Endodermal cell (in vitro differentiated cells): Measurements from ENCODE around the gene DENND11. TPM values are rescaled to one million over a fixed set of nuclear protein-coding genes. Genes with fewer than 3 reads are reported as not detected.

Experiments used
- DNase-seq: peaks from one replicate; pipeline ENCODE4 v3.0.0-alpha.2; 2017
- H3K27ac ChIP-seq: 2 replicates; pipeline ENCODE4 v1.5.1; 2013; ENCODE audit warnings: mild to moderate bottlenecking, low read depth, low read length, moderate library complexity
- H3K27me3 ChIP-seq: 2 replicates; pipeline ENCODE4 v1.6.1; 2013; ENCODE audit warnings: mild to moderate bottlenecking, low read length, moderate library complexity; ENCODE audit not compliant: insufficient read depth, control insufficient read depth, poor library complexity, severe bottlenecking
- H3K36me3 ChIP-seq: 2 replicates; pipeline ENCODE4 v1.7.0; 2013; ENCODE audit warnings: mild to moderate bottlenecking, low read length, moderate library complexity; ENCODE audit not compliant: control insufficient read depth, insufficient read depth
- H3K4me1 ChIP-seq: one replicate; pipeline ENCODE4 v1.7.0; 2013; ENCODE audit warnings: low read length; ENCODE audit not compliant: control insufficient read depth, insufficient read depth
- H3K4me3 ChIP-seq: 2 replicates; pipeline ENCODE4 v1.5.1; 2013; ENCODE audit warnings: mild to moderate bottlenecking, low read length, moderate library complexity
- H3K9ac ChIP-seq: 2 replicates; pipeline ENCODE4 v1.6.1; 2013; ENCODE audit warnings: mild to moderate bottlenecking, low read length, moderate library complexity; ENCODE audit not compliant: poor library complexity, severe bottlenecking; ENCODE audit errors: extremely low read depth
- H3K9me3 ChIP-seq: 2 replicates; pipeline ENCODE4 v1.6.1; 2013; ENCODE audit warnings: mild to moderate bottlenecking, low read length, moderate library complexity; ENCODE audit not compliant: control insufficient read depth
- H3K27ac Mint-ChIP-seq: 2 replicates; pipeline ENCODE4 v1.8.0; 2020; ENCODE audit warnings: mixed read lengths
- H3K27me3 Mint-ChIP-seq: 2 replicates; pipeline ENCODE4 v1.8.0; 2021; ENCODE audit warnings: mild to moderate bottlenecking, mixed read lengths; ENCODE audit not compliant: insufficient read depth
- H3K36me3 Mint-ChIP-seq: 2 replicates; pipeline ENCODE4 v1.8.0; 2020; ENCODE audit warnings: low read depth, mixed read lengths
- H3K4me1 Mint-ChIP-seq: 2 replicates; pipeline ENCODE4 v1.8.0; 2020; ENCODE audit warnings: mixed read lengths
- H3K4me3 Mint-ChIP-seq: 2 replicates; pipeline ENCODE4 v1.8.0; 2020; ENCODE audit warnings: mild to moderate bottlenecking, moderate library complexity, mixed read lengths
- H3K9me3 Mint-ChIP-seq: 2 replicates; pipeline ENCODE4 v1.8.0; 2020; ENCODE audit warnings: mild to moderate bottlenecking, mixed read lengths
- WGBS, 2 experiments: methylation state at CpG; one replicate each; pipeline versions ENCODE4 v1.1.5 to v1.1.7; 2013; ENCODE audit warnings: missing lambda C conversion rate in 2 of 2, mixed read lengths in 1 of 2; ENCODE audit not compliant: insufficient coverage in 1 of 2, insufficient read length in 1 of 2; 5-methylcytosine and 5-hydroxymethylcytosine counted together
- total RNA-seq, 2 donors: library from RNA; stranded (reverse); fragmentation: NEBNext Ultra II Directional in 1 of 2; extraction: Animal tissue kit (Norgen Biotek cat#: 25700) in 1 of 2; gene quantifications; 2 replicates in 1 of 2; 3 replicates in 1 of 2; pipeline ENCODE4 v1.2.1, GENCODE V29; 2021
- TF ChIP-seq, protein P1 (sequence below): fragments of 200-600 bp; sonication (generic); conservative IDR thresholded peaks from 2 replicates; pipeline ENCODE4 v1.5.0; 2021; ENCODE audit warnings: antibody characterized with exemption, mild to moderate bottlenecking

The DENND11 gene
- total RNA-seq, 2 donors from 2014 or later: 24.5 to 25.4 TPM

DNA sequence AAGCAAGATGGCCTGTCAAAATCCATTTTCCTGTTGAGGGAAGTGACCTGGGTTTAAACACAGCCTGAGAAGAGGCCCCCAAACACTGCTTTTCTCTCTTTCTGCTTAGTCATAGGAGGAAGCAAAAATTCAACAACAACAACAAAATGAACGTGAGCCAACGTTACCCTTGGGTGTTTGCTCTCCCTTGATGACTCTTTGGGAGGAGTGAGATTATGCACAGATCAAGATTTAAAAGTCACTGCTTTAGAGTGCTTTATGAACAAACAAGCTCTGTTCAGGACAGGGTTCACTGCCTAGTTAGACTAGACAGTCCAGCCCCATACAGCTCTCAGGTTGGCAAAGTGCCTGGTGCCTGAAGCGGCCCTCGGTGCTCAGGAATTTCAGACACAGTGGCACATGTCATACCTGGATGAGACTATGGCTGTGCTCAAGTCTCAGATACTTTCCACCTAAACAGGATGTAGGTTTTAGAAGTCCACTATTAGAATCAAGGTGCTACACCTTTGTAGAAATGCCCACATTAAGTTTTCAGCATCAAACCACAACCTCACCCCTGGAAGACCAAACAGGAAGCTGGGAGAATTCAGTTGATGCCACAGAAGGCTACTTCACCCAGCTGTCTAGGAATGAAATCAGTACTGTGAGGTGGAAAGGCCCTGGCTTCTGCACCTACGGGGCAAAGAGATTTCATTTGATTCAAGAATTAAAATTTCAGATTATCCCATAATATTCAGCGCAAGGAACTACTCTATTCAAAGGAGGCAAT, 38.7 kb downstream of the DENND11 start:
- 84 to 95% methylated on average over 6 of the region's 6 CpGs for WGBS, 2 experiments
- Histone ChIP-seq H3K9me3 (no peaks in the 10 kb centered on the region), H3K4me1 (no peaks in the 10 kb centered on the region), H3K4me3 (no peak overlapping the region), H3K9ac (no peak overlapping the region), H3K27me3 (no peaks in the 10 kb centered on the region), H3K36me3 (peaks cover 8% of the 10 kb centered on the region), H3K27ac (no peak overlapping the region)
- no peak overlapping the region for H3K4me3 Mint-ChIP-seq
- H3K27ac Mint-ChIP-seq: no peak overlapping the region
- peaks cover 39% of the 10 kb centered on the region for H3K36me3 Mint-ChIP-seq
- DNase-seq: no peak
- TF ChIP-seq, protein P1, sequence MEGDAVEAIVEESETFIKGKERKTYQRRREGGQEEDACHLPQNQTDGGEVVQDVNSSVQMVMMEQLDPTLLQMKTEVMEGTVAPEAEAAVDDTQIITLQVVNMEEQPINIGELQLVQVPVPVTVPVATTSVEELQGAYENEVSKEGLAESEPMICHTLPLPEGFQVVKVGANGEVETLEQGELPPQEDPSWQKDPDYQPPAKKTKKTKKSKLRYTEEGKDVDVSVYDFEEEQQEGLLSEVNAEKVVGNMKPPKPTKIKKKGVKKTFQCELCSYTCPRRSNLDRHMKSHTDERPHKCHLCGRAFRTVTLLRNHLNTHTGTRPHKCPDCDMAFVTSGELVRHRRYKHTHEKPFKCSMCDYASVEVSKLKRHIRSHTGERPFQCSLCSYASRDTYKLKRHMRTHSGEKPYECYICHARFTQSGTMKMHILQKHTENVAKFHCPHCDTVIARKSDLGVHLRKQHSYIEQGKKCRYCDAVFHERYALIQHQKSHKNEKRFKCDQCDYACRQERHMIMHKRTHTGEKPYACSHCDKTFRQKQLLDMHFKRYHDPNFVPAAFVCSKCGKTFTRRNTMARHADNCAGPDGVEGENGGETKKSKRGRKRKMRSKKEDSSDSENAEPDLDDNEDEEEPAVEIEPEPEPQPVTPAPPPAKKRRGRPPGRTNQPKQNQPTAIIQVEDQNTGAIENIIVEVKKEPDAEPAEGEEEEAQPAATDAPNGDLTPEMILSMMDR: no peak
- no peaks in the 10 kb centered on the region for H3K27me3 Mint-ChIP-seq
- H3K9me3 Mint-ChIP-seq: no peaks in the 10 kb centered on the region
- no peaks in the 10 kb centered on the region for H3K4me1 Mint-ChIP-seq

DNA sequence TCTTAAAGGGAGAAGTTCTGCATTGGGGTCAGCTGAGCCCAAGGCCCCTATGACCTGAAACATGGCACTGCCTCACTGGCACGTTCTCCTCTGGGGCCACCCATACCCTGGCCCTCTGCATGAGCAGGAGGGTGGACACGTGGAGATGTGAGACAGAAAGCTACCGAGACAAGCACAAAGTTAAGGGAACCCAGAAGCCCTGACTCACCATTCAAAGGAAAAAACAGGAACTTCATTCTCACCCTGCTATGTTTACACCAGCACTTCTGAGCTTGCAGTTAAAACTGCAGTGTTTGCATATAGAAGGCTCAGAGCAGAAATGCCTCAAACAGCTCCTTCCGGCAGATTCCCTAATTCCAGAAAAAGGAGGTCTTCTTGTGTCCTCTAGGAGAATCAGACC, 41.7 kb downstream of the DENND11 start:
- no peak overlapping the region for H3K9ac ChIP-seq

DNA sequence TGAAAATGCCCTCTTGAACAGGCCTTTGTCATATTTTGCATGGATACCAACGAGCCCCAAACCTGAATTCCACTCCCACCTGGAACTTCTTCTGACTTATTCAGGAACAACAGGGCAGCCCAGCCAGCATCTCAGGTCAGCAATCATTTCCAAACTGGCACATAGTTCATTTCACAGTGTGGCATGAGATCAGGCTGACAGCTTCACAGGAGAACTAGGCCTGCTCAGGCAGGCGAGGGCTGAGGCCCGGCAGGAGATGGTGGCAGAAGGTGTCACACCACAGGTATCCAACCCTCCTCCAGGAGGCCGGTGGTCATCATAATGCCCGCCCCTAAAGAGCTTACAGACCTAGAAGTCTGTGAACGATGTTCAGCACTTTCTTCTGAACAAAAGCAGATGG, 42.5 kb downstream of the DENND11 start:
- Mint-ChIP-seq H3K36me3 (peaks cover 27% of the 10 kb centered on the region), H3K4me1 (peaks cover 2% of the 10 kb centered on the region), H3K9me3 (no peaks in the 10 kb centered on the region), H3K27ac (peak overlapping the region; percentile 67), H3K27me3 (no peaks in the 10 kb centered on the region), H3K4me3 (no peak overlapping the region)
- Histone ChIP-seq H3K9ac (no peak overlapping the region), H3K4me1 (peaks cover 3% of the 10 kb centered on the region), H3K27me3 (no peaks in the 10 kb centered on the region), H3K9me3 (no peaks in the 10 kb centered on the region), H3K4me3 (no peak overlapping the region), H3K36me3 (peaks cover 14% of the 10 kb centered on the region), H3K27ac (no peak overlapping the region)
- TF ChIP-seq, protein P1: no peak
- WGBS, 2 experiments: 93 to 94% methylated on average over 6 of the region's 6 CpGs
- DNase-seq: no peak

More for the DNA sequence above, 41.7 kb downstream of the DENND11 start:
- WGBS, 2 experiments: 95 to 100% methylated on average over 1 to 4 of the region's 4 CpGs
- Histone ChIP-seq H3K4me3 (no peak overlapping the region), H3K36me3 (peaks cover 9% of the 10 kb centered on the region), H3K9me3 (no peaks in the 10 kb centered on the region), H3K4me1 (no peaks in the 10 kb centered on the region), H3K27me3 (no peaks in the 10 kb centered on the region), H3K27ac (no peak overlapping the region)
- Mint-ChIP-seq H3K4me3 (no peak overlapping the region), H3K36me3 (peaks cover 24% of the 10 kb centered on the region), H3K27ac (no peak overlapping the region), H3K9me3 (no peaks in the 10 kb centered on the region), H3K4me1 (no peaks in the 10 kb centered on the region), H3K27me3 (no peaks in the 10 kb centered on the region)
- DNase-seq: no peak
- TF ChIP-seq, protein P1: no peak
